Esophagus muscularis mucosa (tissue), 4 donors: ENCODE data around the gene BOLA2B. TPM values are rescaled to one million over a fixed set of nuclear protein-coding genes. Genes with fewer than 3 reads are reported as not detected.

Experiments used
- DNase-seq: peaks from one replicate; pipeline ENCODE4 v3.0.0-alpha.2; 2017; ENCODE audit errors: extremely low spot score
- H3K27ac ChIP-seq, 4 donors: fragments of 200-600 bp; sonication (generic); replicated peaks in 1 of 4; 1 replicate in 3 of 4; 2 replicates in 1 of 4; pipeline ENCODE4 v1.5.1; 2016 to 2019; ENCODE audit warnings: mild to moderate bottlenecking in 1 of 4
- H3K27me3 ChIP-seq, 4 donors: fragments of 200-600 bp; sonication (generic); one replicate each; pipeline versions ENCODE4 v1.5.1 to v1.6.0; 2016 to 2019
- H3K36me3 ChIP-seq, 4 donors: fragments of 200-600 bp; sonication (generic); one replicate each; pipeline ENCODE4 v1.5.1; 2016 to 2019
- H3K4me1 ChIP-seq, 4 donors: fragments of 200-600 bp; sonication (generic); one replicate each; pipeline ENCODE4 v1.5.1; 2016 to 2019
- H3K4me3 ChIP-seq, 4 donors: fragments of 200-600 bp; sonication (generic); 1 replicate in 2 of 4; 2 replicates in 2 of 4; pipeline ENCODE4 v1.5.1; 2016 to 2019; ENCODE audit warnings: mild to moderate bottlenecking in 4 of 4, moderate library complexity in 1 of 4
- H3K9me3 ChIP-seq, 4 donors: fragments of 200-600 bp; sonication (generic); 1 replicate in 3 of 4; 2 replicates in 1 of 4; pipeline ENCODE4 v1.5.1; 2016 to 2019
- EP300 ChIP-seq: sonication (generic); formaldehyde crosslinking; IDR thresholded peaks from one replicate; pipeline ENCODE4 v1.6.1; 2017; ENCODE audit warnings: antibody characterized with exemption
- POLR2A ChIP-seq: fragments of 450-650 bp; IDR thresholded peaks from one replicate; pipeline ENCODE4 v1.6.1; 2017; ENCODE audit warnings: antibody characterized with exemption, moderate library complexity, mild to moderate bottlenecking, low read depth
- POLR2AphosphoS5 ChIP-seq, 2 donors: sonication (generic); formaldehyde crosslinking; IDR thresholded peaks; one replicate each; pipeline ENCODE4 v1.6.1; 2017; ENCODE audit warnings: antibody characterized with exemption in 2 of 2
- WGBS: methylation state at CpG from one replicate; pipeline ENCODE4 v1.1.5; 2018; 5-methylcytosine and 5-hydroxymethylcytosine counted together
- intact Hi-C: fragments of 100-400 bp; cut with DNase I; formaldehyde crosslinking; loops from one replicate; pipeline ENCODE4 v1.15.1; 2023
- total RNA-seq, 4 donors: library from RNA; depleted of rRNA; stranded (reverse); fragments of >200 nt; gene quantifications; one replicate each; pipeline versions ENCODE4 v1.1.0 to v1.2.1, GENCODE V29; 2016
- TF ChIP-seq, protein P1 (sequence below), 3 experiments: fragments of 200-600 bp in 2 of 3; fragments of 450-650 bp in 1 of 3; sonication (generic) in 2 of 3; IDR thresholded peaks; one replicate each; pipeline ENCODE4 v1.5.1; 2017 to 2019; ENCODE audit warnings: antibody characterized with exemption in 3 of 3, mild to moderate bottlenecking in 2 of 3, moderate library complexity in 1 of 3

BOLA2B gene
- total RNA-seq, 4 donors from 2014 or later, result 43.4 to 205 (median 116) TPM

- Histone ChIP-seq H3K27me3 (no peaks in the 10 kb centered on the region), H3K27ac (peak overlapping the region in 3 of 4 donors; percentile 43 to 52 (median 51)), H3K4me1 (peaks cover 11 to 35% (median 26%) of the 10 kb centered on the region in 4 donors), H3K4me3 (peak overlapping the region; percentile 61 to 74 (median 63)), H3K36me3 (peaks cover 0 to 8% (median 4%) of the 10 kb centered on the region in 4 donors), H3K9me3 (no peaks in the 10 kb centered on the region)
- peak; percentile 94 for DNase-seq
- intact Hi-C loops, result no loop called here
- peak in 1 of 2 donors; percentile 7 for TF ChIP-seq POLR2AphosphoS5 (IDR thresholded peaks at IDR 0.05)
- TF ChIP-seq POLR2A, result no peak
- 71% methylated on average over 14 of the region's 15 CpGs for WGBS
Observed at GRCh38 chr16:30185683-30186421, 7.6 kb downstream of the BOLA2B start.

DNA sequence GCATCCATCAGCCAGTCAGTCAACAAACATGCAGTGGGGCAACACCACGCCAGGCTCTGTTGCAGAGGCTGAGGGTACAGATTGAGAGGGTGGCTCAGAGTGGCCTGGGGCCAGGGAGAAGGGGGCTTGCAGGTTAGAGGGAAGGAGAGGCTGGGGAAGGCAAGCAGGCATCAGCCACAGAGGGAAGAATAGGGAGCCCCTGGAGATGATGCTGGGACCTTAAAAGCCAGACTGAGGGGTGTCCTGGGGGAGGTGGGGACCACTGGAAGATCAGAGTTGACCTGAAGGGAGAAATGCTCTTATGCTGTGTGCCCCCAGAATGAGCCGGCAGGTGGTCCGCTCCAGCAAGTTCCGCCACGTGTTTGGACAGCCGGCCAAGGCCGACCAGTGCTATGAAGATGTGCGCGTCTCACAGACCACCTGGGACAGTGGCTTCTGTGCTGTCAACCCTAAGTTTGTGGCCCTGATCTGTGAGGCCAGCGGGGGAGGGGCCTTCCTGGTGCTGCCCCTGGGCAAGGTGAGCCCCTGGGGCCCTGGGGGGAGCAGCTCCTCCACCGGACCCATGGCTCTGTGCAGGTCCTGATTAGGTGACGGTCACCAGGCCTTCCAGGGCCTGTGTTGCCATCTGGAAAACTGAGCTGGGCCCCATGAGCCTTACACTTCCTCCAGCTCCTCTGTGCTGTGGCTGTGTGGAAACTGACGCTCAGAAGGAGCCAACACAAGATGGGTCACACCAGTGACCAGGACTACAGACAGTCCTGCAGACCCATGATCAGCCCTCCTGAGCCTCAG, 8.4 kb downstream of the BOLA2B start:
- H3K4me3 ChIP-seq, result peak overlapping the region; percentile 61 to 74 (median 63)
- no peaks in the 10 kb centered on the region for H3K9me3 ChIP-seq
- 88% methylated on average over 6 of the region's 13 CpGs for WGBS
- peaks cover 11 to 35% (median 26%) of the 10 kb centered on the region in 4 donors for H3K4me1 ChIP-seq
- H3K27me3 ChIP-seq, result no peaks in the 10 kb centered on the region
- TF ChIP-seq, protein P1, sequence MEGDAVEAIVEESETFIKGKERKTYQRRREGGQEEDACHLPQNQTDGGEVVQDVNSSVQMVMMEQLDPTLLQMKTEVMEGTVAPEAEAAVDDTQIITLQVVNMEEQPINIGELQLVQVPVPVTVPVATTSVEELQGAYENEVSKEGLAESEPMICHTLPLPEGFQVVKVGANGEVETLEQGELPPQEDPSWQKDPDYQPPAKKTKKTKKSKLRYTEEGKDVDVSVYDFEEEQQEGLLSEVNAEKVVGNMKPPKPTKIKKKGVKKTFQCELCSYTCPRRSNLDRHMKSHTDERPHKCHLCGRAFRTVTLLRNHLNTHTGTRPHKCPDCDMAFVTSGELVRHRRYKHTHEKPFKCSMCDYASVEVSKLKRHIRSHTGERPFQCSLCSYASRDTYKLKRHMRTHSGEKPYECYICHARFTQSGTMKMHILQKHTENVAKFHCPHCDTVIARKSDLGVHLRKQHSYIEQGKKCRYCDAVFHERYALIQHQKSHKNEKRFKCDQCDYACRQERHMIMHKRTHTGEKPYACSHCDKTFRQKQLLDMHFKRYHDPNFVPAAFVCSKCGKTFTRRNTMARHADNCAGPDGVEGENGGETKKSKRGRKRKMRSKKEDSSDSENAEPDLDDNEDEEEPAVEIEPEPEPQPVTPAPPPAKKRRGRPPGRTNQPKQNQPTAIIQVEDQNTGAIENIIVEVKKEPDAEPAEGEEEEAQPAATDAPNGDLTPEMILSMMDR (IDR thresholded peaks at IDR 0.05), result no peak
- TF ChIP-seq EP300, result no peak
- no peak for TF ChIP-seq POLR2AphosphoS5 (IDR thresholded peaks at IDR 0.05)
- TF ChIP-seq POLR2A, result no peak
- H3K36me3 ChIP-seq, result peaks cover 0 to 8% (median 4%) of the 10 kb centered on the region in 4 donors
- intact Hi-C loops, result no loop called here
- H3K27ac ChIP-seq, result peak overlapping the region in 3 of 4 donors; percentile 43 to 52 (median 51)
- DNase-seq, result no peak

- intact Hi-C loops, result no loop called here
- H3K4me1 ChIP-seq, result peaks cover 11 to 35% (median 26%) of the 10 kb centered on the region in 4 donors
- peak overlapping the region; percentile 61 to 74 (median 63) for H3K4me3 ChIP-seq
- H3K9me3 ChIP-seq, result no peaks in the 10 kb centered on the region
- TF ChIP-seq EP300 (no peak), POLR2A (no peak), POLR2AphosphoS5 (IDR thresholded peaks at IDR 0.05) (no peak)
- TF ChIP-seq, protein P1 (IDR thresholded peaks at IDR 0.05), result no peak
- no peaks in the 10 kb centered on the region for H3K27me3 ChIP-seq
- H3K27ac ChIP-seq, result peak overlapping the region in 3 of 4 donors; percentile 52 to 81 (median 77)
- H3K36me3 ChIP-seq, result peaks cover 0 to 8% (median 4%) of the 10 kb centered on the region in 4 donors
- no peak for DNase-seq
- 31% methylated on average over 13 of the region's 24 CpGs for WGBS
Observed at GRCh38 chr16:30184096-30184890, 9.2 kb downstream of the BOLA2B start.

DNA sequence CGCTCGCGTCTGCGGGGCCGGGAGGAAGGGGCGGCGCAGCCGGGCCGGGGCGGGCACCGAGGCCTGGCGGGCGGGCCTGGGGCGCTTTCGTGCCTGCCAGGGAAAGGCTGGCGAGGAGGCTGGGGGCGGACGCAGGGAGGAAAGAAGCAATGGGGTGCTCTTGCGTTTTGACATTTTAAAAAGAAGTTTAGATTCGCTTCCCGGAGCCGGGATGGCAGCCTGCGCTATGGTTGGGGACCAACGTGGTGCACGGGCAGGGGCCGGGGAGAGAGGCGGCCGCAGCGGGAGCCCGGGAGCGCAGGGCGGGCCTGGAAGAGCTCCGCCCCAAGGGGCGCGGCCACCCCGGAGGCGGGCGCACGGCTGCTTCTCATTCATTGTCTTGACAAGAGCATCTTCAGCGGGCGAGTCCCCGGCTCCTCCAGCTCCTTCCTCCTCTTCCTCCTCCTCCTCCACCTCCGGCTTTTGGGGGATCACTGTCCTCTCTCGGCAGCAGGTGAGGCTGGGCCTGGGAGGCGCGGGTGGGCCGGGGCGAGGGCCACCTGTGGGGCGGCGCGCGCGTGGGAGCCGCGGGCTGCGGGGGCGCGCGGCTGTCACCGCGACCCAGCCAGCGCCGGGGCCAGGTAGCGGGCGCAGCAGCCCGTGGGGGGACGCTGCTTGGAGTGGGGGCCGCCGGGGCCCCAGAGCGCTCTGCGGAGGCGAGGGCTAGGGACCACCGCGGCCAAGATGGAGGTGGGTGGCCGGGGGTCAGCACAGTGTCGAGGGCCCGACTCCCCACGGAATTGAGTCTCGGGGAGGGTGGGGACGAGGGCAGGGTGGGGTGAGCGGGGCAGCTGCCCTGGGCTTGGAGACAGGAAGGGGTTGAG, 10.0 kb downstream of the BOLA2B start, which contains the start of gene CORO1A:
Gene CORO1A, plus strand, starts transcription at position 370 of the 863 bp plus-strand sequence. CDS start 1,608 bp downstream, outside the sequence.
- peaks cover 11 to 35% (median 26%) of the 10 kb centered on the region in 4 donors for H3K4me1 ChIP-seq
- peak within 1 kb of the TSS; percentile 71 to 81 (median 79) for H3K27ac ChIP-seq
- no peaks in the 10 kb centered on the region for H3K27me3 ChIP-seq
- no peaks in the 10 kb centered on the region for H3K9me3 ChIP-seq
- TF ChIP-seq POLR2AphosphoS5 (IDR thresholded peaks at IDR 0.05) (peak; percentile 29 to 78), EP300 (no peak)
- TF ChIP-seq, protein P1 (IDR thresholded peaks at IDR 0.05), result no peak
- 0% methylated on average over 14 of the region's 81 CpGs for WGBS
- peak within 1 kb of the TSS; percentile 61 to 74 (median 63) for H3K4me3 ChIP-seq
- DNase-seq, result peak; percentile 95
- peaks cover 0 to 8% (median 4%) of the 10 kb centered on the region in 4 donors for H3K36me3 ChIP-seq
- intact Hi-C loops, result no loop called here
